Transverse colon (tissue), 4 donors: Measurements from ENCODE around the gene AQP7.

Source experiments
- EP300 ChIP-seq: sonication (generic); formaldehyde crosslinking; IDR thresholded peaks from one replicate; pipeline ENCODE4 v1.6.1; 2017; ENCODE audit warnings: antibody characterized with exemption, low read depth
- POLR2A ChIP-seq: fragments of 450-650 bp; IDR thresholded peaks from one replicate; pipeline ENCODE4 v1.6.1; 2016; ENCODE audit warnings: antibody characterized with exemption, mild to moderate bottlenecking, moderate library complexity
- POLR2AphosphoS5 ChIP-seq, 3 donors: sonication (generic); formaldehyde crosslinking; IDR thresholded peaks; one replicate each; pipeline ENCODE4 v1.6.1; 2016; ENCODE audit warnings: antibody characterized with exemption in 3 of 3
- TF ChIP-seq, protein P1 (sequence below), 5 experiments: fragments of 200-600 bp in 3 of 5; fragments of 450-650 bp in 2 of 5; sonication (generic) in 3 of 5; IDR thresholded peaks; 1 replicate in 2 of 5; 2 replicates in 3 of 5; pipeline ENCODE4 v1.5.1; 2016 to 2017; ENCODE audit warnings: antibody characterized with exemption in 5 of 5, inconsistent platforms in 3 of 5, mild to moderate bottlenecking in 2 of 5, moderate library complexity in 1 of 5

- TF ChIP-seq, protein P1, sequence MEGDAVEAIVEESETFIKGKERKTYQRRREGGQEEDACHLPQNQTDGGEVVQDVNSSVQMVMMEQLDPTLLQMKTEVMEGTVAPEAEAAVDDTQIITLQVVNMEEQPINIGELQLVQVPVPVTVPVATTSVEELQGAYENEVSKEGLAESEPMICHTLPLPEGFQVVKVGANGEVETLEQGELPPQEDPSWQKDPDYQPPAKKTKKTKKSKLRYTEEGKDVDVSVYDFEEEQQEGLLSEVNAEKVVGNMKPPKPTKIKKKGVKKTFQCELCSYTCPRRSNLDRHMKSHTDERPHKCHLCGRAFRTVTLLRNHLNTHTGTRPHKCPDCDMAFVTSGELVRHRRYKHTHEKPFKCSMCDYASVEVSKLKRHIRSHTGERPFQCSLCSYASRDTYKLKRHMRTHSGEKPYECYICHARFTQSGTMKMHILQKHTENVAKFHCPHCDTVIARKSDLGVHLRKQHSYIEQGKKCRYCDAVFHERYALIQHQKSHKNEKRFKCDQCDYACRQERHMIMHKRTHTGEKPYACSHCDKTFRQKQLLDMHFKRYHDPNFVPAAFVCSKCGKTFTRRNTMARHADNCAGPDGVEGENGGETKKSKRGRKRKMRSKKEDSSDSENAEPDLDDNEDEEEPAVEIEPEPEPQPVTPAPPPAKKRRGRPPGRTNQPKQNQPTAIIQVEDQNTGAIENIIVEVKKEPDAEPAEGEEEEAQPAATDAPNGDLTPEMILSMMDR (IDR thresholded peaks at IDR 0.05) = no peak
- no peak for TF ChIP-seq EP300
- no peak for TF ChIP-seq POLR2A
- TF ChIP-seq POLR2AphosphoS5 (IDR thresholded peaks at IDR 0.05) = no peak
These were observed 34.1 kb upstream of the AQP7 start for GRCh38 chr9:33436445-33436844.
